Lung (tissue), 12 donors: ENCODE measurements around the gene OTULIN. TPM values are rescaled to one million over a fixed set of nuclear protein-coding genes. Genes with fewer than 3 reads are reported as not detected.

Experiments used
- ATAC-seq: fragments of 200-7000 bp; cut with Tn5 transposase; one replicate; pipeline ENCODE4 v1.9.1; 2020; ENCODE audit warnings: moderate number of reproducible peaks; ENCODE audit not compliant: insufficient read depth, low FRiP score
- DNase-seq, 3 donors: peaks; one replicate each; pipeline ENCODE4 v3.0.0-alpha.2; 2013 to 2017
- H3K27ac ChIP-seq, 2 donors: one replicate each; pipeline ENCODE4 v1.5.1; 2013; ENCODE audit warnings: mild to moderate bottlenecking in 2 of 2, moderate library complexity in 2 of 2, control low read depth in 1 of 2, inconsistent platforms in 1 of 2, low read depth in 1 of 2, low read length in 1 of 2
- H3K27me3 ChIP-seq, 3 donors: one replicate each; pipeline ENCODE4 v1.5.1; 2013; ENCODE audit warnings: low read length in 2 of 3; ENCODE audit not compliant: control insufficient read depth in 3 of 3, insufficient read depth in 3 of 3
- H3K36me3 ChIP-seq, 4 donors: one replicate each; pipeline ENCODE4 v1.5.1; 2013; ENCODE audit warnings: low read length in 4 of 4, mild to moderate bottlenecking in 1 of 4, moderate library complexity in 1 of 4; ENCODE audit not compliant: control insufficient read depth in 4 of 4, insufficient read depth in 4 of 4
- H3K4me1 ChIP-seq, 5 donors: one replicate each; pipeline ENCODE4 v1.5.1; 2013; ENCODE audit warnings: low read length in 5 of 5, mild to moderate bottlenecking in 2 of 5, moderate library complexity in 1 of 5; ENCODE audit not compliant: control insufficient read depth in 5 of 5, insufficient read depth in 5 of 5
- H3K4me3 ChIP-seq: one replicate; pipeline ENCODE4 v1.5.1; 2013; ENCODE audit warnings: mild to moderate bottlenecking, control low read depth, moderate library complexity
- H3K9ac ChIP-seq, 2 donors: one replicate each; pipeline ENCODE4 v1.5.1; 2013; ENCODE audit warnings: low read length in 2 of 2, control low read depth in 1 of 2; ENCODE audit not compliant: insufficient read depth in 1 of 2
- H3K9me3 ChIP-seq, 4 donors: one replicate each; pipeline ENCODE4 v1.5.1; 2013; ENCODE audit warnings: low read length in 3 of 4, mild to moderate bottlenecking in 1 of 4, moderate library complexity in 1 of 4; ENCODE audit not compliant: control insufficient read depth in 4 of 4, insufficient read depth in 3 of 4
- WGBS, 2 donors: extraction: QIAGEN DNeasy Blood & Tissue Kit; methylation state at CpG; one replicate each; pipeline ENCODE4 v1.1.7; 2013; 5-methylcytosine and 5-hydroxymethylcytosine counted together
- polyA plus RNA-seq, 2 donors: library from polyadenylated mRNA; stranded (reverse); fragments of 200-250 nt; gene quantifications; one replicate each; pipeline ENCODE4 v1.2.1, GENCODE V29; 2013
- total RNA-seq, 2 donors: library from RNA; depleted of rRNA in 1 of 2; stranded (reverse); fragments of >200 nt in 1 of 2; gene quantifications; one replicate each; pipeline ENCODE4 v1.2.1, GENCODE V29; 2014 to 2021
- TF ChIP-seq, protein P1 (sequence below): IDR thresholded peaks from 2 replicates; pipeline ENCODE4 v1.5.1; 2012; ENCODE audit warnings: mild to moderate bottlenecking; ENCODE audit errors: control extremely low read depth, extremely low read depth
- donor health status: control.
- donor health status: control.
- donor health status: Bipolar disorder and iron deficiency.
- donor health status: healthy.
- donor health status: DM: yes; HTN: yes; CAD: no.

The OTULIN gene
- total and polyA plus RNA-seq, 4 donors, result 7.5 to 35.6 (median 21.9) TPM

DNA sequence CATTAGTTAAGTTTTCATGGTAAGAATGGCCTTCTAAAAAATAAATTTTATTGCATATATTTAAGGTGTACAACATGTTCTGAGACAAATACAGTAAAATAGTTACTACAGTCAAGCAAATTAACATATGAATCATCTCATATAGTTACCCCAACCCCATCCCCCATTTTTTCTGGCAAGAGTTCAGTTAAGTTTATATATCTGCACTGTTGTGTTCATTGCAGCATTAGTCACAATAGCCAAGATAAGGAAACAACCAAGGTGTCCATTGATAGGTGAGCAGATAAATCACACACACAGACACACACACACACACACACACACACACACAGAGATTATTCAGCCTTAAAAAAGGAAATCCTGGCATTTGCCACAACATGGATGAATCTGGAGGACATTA lies 37.2 kb upstream of the OTULIN start:
- no peaks in the 10 kb centered on the region for H3K4me1 ChIP-seq
- H3K36me3 ChIP-seq, result no peaks in the 10 kb centered on the region
- ATAC-seq, result no peak
- TF ChIP-seq, protein P1, sequence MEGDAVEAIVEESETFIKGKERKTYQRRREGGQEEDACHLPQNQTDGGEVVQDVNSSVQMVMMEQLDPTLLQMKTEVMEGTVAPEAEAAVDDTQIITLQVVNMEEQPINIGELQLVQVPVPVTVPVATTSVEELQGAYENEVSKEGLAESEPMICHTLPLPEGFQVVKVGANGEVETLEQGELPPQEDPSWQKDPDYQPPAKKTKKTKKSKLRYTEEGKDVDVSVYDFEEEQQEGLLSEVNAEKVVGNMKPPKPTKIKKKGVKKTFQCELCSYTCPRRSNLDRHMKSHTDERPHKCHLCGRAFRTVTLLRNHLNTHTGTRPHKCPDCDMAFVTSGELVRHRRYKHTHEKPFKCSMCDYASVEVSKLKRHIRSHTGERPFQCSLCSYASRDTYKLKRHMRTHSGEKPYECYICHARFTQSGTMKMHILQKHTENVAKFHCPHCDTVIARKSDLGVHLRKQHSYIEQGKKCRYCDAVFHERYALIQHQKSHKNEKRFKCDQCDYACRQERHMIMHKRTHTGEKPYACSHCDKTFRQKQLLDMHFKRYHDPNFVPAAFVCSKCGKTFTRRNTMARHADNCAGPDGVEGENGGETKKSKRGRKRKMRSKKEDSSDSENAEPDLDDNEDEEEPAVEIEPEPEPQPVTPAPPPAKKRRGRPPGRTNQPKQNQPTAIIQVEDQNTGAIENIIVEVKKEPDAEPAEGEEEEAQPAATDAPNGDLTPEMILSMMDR, result no peak
- H3K27me3 ChIP-seq, result no peaks in the 10 kb centered on the region
- H3K9me3 ChIP-seq, result no peaks in the 10 kb centered on the region
- no peak overlapping the region for H3K4me3 ChIP-seq
- H3K27ac ChIP-seq, result no peak overlapping the region
- no peak for DNase-seq
- H3K9ac ChIP-seq, result no peak overlapping the region

DNA sequence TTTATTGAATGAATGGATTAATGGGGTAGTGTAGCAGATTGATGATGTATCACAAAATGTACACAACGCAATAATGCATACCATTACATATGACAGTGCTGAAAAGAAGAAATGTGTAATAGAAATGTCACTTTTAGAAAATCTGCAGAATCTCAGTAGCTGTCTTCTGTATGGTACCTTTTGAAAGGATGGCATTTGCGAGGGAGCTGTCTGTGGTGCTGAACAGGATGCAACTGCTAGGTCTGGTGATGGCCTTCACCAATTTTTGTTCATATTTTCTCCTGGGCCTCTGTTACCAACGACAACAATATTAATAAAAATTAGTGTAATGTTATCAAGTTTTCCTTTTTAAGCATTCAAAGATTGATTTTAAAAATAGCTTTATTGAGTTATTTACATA lies 36.2 kb upstream of the OTULIN start:
- ATAC-seq (no peak), DNase-seq (peak; percentile 44 to 82 (median 51))
- no peak overlapping the region for H3K4me3 ChIP-seq
- 7 to 8% methylated on average over 3 of the region's 3 CpGs for WGBS, 2 donors
- no peaks in the 10 kb centered on the region for H3K4me1 ChIP-seq
- H3K9me3 ChIP-seq, result no peaks in the 10 kb centered on the region
- H3K9ac ChIP-seq, result no peak overlapping the region
- no peaks in the 10 kb centered on the region for H3K36me3 ChIP-seq
- TF ChIP-seq, protein P1, result no peak
- H3K27ac ChIP-seq, result no peak overlapping the region
- H3K27me3 ChIP-seq, result no peaks in the 10 kb centered on the region

DNA sequence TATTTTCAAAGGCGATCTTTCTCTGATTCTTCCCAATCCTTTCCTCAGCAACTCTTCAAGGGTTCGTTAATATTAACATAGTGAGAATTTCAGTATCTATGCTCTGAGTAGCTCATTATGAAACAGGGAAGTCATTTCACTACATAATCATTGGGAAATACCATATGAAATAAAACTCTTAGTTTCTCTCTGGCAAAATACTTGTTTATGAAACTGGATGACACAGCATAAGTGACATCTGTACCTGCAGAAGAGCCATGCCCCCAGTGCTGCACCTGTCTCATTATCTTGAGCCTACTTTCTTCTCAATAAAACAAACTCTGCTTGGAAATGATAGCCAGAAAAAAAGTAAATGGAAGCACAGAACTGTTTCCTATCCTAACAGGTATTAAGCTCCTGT lies 33.8 kb upstream of the OTULIN start:
- H3K9me3 ChIP-seq, result no peaks in the 10 kb centered on the region
- H3K9ac ChIP-seq, result no peak overlapping the region
- no peak overlapping the region for H3K4me3 ChIP-seq
- H3K36me3 ChIP-seq, result no peaks in the 10 kb centered on the region
- H3K27ac ChIP-seq, result no peak overlapping the region
- 59 to 87% methylated on average over 2 of the region's 2 CpGs for WGBS, 2 donors
- no peaks in the 10 kb centered on the region for H3K4me1 ChIP-seq
- DNase-seq, result no peak
- TF ChIP-seq, protein P1, result no peak
- H3K27me3 ChIP-seq, result no peaks in the 10 kb centered on the region
- ATAC-seq, result no peak

DNA sequence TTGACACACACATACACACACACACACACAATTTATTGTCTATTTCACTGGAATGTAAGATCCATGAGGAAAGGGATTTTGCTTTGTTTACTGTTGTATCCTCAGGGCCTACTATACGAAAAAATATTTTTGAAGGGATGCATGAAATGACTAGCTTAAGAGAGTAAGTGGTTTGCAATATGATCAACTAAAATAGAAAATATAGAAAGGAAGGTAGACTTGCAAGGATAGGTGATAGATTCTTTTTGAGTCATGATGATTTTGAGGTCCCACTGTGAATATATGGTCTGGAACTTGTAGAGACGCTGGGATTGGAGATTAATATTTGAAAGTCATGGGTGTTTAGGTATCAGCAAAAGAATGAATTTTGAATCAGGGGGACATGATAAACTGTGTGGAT lies 28.9 kb upstream of the OTULIN start:
- no peak overlapping the region for H3K4me3 ChIP-seq
- no peaks in the 10 kb centered on the region for H3K36me3 ChIP-seq
- no peak overlapping the region for H3K27ac ChIP-seq
- no peaks in the 10 kb centered on the region for H3K9me3 ChIP-seq
- no peaks in the 10 kb centered on the region for H3K27me3 ChIP-seq
- no peak overlapping the region for H3K9ac ChIP-seq
- H3K4me1 ChIP-seq, result no peaks in the 10 kb centered on the region
- 82 to 90% methylated on average over 2 of the region's 2 CpGs for WGBS, 2 donors
- TF ChIP-seq, protein P1, result no peak
- DNase-seq, result no peak
- ATAC-seq, result no peak
